AG08396 (cell line): ENCODE data around the gene RGS3.

Experiments used
- DNase-seq: peaks from one replicate; pipeline ENCODE4 v3.0.0; 2012; ENCODE audit warnings: low spot score, mixed read lengths

Gene RGS3

DNA sequence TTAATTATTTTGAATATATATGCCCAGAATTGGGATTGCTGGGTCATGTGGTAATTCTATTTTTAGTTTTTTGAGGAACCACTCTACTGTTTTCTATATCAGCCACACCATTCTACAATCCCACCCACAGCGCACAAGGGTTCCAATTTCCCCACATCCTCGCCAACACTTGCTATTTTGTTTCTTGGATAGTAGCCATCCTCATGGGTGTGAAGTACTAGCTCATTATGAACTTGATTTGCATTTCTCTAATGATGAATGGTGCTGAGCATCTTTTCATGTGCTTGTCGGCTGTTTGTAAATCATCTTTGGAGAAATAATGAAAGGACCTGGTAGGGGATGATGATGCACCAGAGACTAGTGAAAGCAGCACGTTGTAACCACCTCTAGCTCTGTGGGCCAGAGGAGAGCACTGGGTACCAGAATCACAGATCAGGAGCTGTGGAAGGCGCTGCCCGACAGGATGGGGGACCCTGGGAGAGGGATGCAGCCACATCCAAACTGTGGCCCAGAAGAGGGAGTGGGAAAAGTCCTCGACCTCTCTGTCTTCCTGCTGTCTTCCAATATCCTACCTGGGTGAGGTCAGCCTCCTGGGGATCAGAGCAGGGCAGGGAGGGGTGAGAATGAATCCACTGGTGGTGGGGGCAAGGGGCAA, 155.4 kb downstream of the RGS3 start:
- DNase-seq = no peak

DNA sequence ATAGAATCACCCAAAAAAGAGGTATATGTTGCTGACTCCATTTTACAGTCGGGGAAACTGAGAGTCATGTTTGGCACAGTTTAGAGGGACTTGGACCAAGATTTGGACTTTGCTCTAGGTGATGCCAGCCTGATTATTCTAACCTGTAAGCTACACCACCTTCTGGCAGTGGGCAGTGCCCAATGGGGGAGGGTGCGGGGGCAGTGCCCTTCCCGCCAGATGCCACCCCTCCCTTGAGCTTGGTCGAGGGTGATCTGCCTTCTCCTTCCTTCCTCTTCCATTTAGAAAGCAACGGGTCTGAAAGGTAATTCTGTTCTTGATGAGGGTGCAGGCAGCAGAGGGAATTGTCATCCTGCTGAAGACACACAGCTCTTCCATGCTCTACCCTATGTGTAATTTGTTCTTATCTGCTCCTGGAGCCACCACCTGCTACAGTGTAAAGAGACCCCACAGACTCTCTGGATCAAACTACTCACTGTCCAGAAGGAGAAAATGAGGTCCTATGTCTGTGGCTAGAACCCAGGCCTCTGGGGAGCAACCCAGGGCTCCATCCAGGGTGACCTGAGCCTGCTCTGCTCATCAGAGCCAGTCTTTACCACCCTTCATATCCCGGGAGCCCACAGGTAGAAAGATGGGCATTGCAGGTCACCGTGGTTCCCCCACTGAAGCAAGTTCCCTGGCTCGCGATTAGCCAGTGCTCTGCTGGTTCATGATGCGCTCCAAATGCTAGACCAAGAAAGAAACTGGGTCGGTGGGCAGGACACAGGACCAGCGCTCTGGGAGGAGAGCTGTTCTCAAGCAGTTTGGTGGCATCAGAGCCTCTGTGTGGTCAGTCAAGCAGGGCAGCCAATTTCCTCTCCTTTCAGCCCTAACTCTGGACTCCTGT, 156.2 kb downstream of the RGS3 start:
- DNase-seq = no peak

- DNase-seq = peak; percentile 84
Observed at GRCh38 chr9:113620377-113621161, 157.0 kb downstream of the RGS3 start.

- DNase-seq = peak; percentile 82
Observed at GRCh38 chr9:113621309-113621791, 157.8 kb downstream of the RGS3 start.

DNA sequence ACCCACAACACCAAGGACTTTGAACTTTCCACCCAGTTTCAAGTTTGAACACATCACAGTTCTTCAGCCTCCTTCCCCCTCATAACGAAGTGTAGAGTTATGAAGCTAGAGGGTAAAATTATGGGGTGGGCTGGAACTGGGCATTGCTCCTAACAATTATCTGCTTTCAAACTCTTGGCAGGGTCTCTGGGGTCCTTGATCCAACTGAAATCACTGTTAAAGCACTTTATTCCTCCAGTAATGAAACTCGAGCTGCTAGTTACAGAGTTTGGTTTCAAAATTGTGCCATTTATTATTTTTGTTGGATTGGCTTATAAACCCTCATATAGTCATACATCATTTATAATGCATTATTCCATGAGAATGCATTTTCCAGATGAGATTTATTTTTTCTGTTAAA, 158.5 kb downstream of the RGS3 start:
- no peak for DNase-seq

- peak; percentile 54 for DNase-seq
Observed at GRCh38 chr9:113622600-113623400, 159.3 kb downstream of the RGS3 start.

- DNase-seq = no peak
Observed at GRCh38 chr9:113623851-113624485, 160.4 kb downstream of the RGS3 start.

DNA sequence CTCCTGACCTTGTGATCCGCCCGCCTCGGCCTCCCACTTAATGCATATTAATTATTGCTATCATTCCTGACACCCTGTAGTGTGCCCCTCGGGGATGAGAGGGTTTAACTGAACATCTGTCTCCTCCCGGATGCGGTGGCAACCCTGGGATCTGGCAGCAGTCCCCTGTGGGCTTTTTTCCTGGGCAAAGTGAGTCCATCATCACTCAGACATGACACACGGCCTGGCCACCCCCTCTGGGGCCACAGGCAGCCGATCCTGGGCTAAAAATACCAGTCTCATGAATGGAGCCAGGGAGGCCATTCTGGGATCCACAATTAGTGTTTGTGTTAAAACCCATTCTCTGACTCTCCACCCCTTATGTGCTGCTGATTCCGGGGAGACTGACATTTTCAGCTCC, 161.2 kb downstream of the RGS3 start:
- peak; percentile 53 for DNase-seq

- DNase-seq = no peak
Observed at GRCh38 chr9:113625486-113625885, 162.0 kb downstream of the RGS3 start.

GRCh38 chr9:113626735-113627495, 163.4 kb downstream of the RGS3 start:
- DNase-seq = no peak

DNA sequence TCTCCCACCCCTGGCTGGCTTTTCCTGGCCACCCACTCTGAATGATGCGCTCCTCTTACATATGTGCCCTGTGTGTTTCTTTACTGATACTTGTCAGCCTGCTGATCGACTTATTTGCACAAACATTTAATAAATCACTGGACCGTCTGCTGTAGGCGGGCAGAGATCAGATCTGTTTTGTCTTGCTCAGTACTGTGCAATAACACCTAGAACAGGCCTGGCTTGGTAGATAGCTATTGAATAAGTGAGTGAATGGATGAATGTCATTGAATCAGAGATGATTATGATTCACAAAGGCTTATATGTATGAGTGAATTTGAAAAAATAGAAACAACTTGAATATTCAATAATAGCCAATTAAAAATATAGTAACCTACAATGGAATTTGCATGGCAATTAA, 165.1 kb downstream of the RGS3 start:
- no peak for DNase-seq

GRCh38 chr9:113630386-113631136, 167.0 kb downstream of the RGS3 start:
- no peak for DNase-seq

- no peak for DNase-seq
Observed at GRCh38 chr9:113631137-113631765, 167.7 kb downstream of the RGS3 start.

DNA sequence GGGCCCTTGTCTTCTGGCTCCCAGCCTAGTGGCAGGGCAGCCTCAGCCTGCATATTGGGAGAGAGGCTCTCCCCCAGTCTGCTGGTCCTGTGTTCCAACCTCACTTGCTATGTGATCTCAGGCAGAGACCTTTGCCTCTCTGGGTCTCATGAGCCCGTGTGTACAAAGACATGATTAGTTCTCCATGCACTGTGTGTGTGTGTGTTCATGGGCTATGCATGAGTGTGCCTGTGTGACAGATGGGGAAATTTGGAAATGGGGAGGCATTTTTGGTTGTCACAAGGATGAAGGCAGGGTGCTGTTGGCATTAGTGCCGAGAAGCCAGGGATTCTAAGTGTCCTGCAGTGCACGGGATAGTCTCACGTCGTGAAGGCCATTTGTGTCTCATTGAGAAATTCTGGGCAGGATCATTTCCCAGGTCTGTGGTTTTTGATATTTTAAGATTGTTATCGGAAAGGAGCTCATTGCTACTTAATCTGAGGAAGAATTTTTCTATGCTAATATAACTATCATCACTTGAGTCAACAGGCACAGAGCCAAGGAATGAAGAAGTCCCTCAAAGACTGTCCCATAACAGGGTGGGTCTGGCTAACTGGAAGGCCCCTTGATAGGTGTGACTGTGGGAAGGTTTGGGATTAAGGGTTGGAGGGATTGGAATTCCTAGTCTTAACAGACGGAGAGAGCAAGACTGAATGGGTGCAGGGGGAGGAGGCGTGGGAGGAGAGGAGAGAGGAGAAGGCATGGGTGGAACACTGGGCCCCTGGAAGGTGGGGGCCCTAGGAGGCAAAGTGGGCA, 168.5 kb downstream of the RGS3 start:
- DNase-seq = no peak

GRCh38 chr9:113632776-113633590, 169.5 kb downstream of the RGS3 start:
- peak; percentile 54 for DNase-seq

- no peak for DNase-seq
Observed at GRCh38 chr9:113633782-113634595, 170.5 kb downstream of the RGS3 start.
